HG03139 (cell line): ENCODE measurements around the gene ASB3.
"Not testable (repeated sequence)": the region's sequence is repeated elsewhere in the genome, so short reads cannot be mapped to it uniquely, and the experiment has no call there.

Experiments used
- ATAC-seq: cut with Tn5 transposase; IDR thresholded peaks from one replicate; pipeline ENCODE4 v1.9.1; 2021; ENCODE audit not compliant: unreplicated experiment

Gene ASB3

GRCh38 chr2:53786705-53787613 lies at the start of gene ASB3, which contains the start of gene ERLEC1:
Gene ASB3 (minus strand): TSS chr2:53786953. CDS start chr2:53765572, 21,381 bp downstream.
Gene ERLEC1 (plus strand): TSS chr2:53787044. CDS start chr2:53787211, 167 bp downstream.
- peak; percentile 97 for ATAC-seq

GRCh38 chr2:53829980-53830290 lies 43.2 kb upstream of the ASB3 start:
- not testable (repeated sequence) for ATAC-seq

- no peak for ATAC-seq
Measured at GRCh38 chr2:53829273-53829979, 42.7 kb upstream of the ASB3 start.

GRCh38 chr2:53828331-53828730 lies 41.6 kb upstream of the ASB3 start:
- no peak for ATAC-seq

GRCh38 chr2:53827398-53828175 lies 40.8 kb upstream of the ASB3 start:
- ATAC-seq: no peak

GRCh38 chr2:53826587-53827397 lies 40.0 kb upstream of the ASB3 start:
- no peak for ATAC-seq

GRCh38 chr2:53826030-53826410 lies 39.3 kb upstream of the ASB3 start:
- no peak for ATAC-seq

GRCh38 chr2:53823639-53824038 lies 36.9 kb upstream of the ASB3 start:
- ATAC-seq: not testable (repeated sequence)

GRCh38 chr2:53821810-53822209 lies 35.1 kb upstream of the ASB3 start:
- ATAC-seq: no peak

GRCh38 chr2:53820711-53821110 lies 34.0 kb upstream of the ASB3 start:
- no peak for ATAC-seq

- no peak for ATAC-seq
Measured at GRCh38 chr2:53820048-53820447, 33.3 kb upstream of the ASB3 start.

GRCh38 chr2:53819634-53820033 lies 32.9 kb upstream of the ASB3 start:
- ATAC-seq: no peak

- ATAC-seq: no peak
Measured at GRCh38 chr2:53818854-53819435, 32.2 kb upstream of the ASB3 start.

GRCh38 chr2:53813151-53813550 lies 26.4 kb upstream of the ASB3 start:
- no peak for ATAC-seq

GRCh38 chr2:53811601-53812000 lies 24.8 kb upstream of the ASB3 start:
- ATAC-seq: no peak

GRCh38 chr2:53802617-53803151 lies 15.9 kb upstream of the ASB3 start:
- no peak for ATAC-seq

GRCh38 chr2:53801547-53801946 lies 14.8 kb upstream of the ASB3 start:
- ATAC-seq: no peak

- no peak for ATAC-seq
Measured at GRCh38 chr2:53793821-53794220, 7.1 kb upstream of the ASB3 start.

GRCh38 chr2:53793261-53793660 lies 6.5 kb upstream of the ASB3 start:
- ATAC-seq: no peak
